ENCODE results near the gene RAB31. TPM values are rescaled to one million over a fixed set of nuclear protein-coding genes. Genes with fewer than 3 reads are reported as not detected.

RAB31 gene
- total and polyA plus RNA-seq, 2 of the 13 experiments (the other 11 are each of a cell fraction or from before 2014, with no cell fraction given) = 1.1 to 1.7 TPM

DNA sequence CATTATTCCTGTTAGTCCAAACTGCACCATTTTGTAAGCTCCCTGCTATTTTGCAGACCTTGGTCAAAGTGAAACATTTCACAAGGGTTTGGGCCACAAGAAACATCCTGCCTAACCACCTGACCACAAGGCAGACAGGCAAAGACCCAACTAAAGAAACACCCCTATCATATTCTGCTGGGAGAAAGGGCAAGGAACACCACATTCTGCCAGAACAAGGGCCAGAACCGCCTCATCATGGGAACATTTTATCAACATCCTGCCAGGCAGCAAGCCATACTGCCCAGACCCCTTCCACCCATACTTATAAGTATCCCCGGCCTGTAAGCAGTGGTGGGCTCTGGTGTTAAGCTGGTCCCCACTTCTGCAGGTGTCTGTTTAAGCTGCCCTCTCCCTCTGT lies 12.0 kb upstream of the RAB31 start (continued):
- TF ChIP-seq, protein P1, sequence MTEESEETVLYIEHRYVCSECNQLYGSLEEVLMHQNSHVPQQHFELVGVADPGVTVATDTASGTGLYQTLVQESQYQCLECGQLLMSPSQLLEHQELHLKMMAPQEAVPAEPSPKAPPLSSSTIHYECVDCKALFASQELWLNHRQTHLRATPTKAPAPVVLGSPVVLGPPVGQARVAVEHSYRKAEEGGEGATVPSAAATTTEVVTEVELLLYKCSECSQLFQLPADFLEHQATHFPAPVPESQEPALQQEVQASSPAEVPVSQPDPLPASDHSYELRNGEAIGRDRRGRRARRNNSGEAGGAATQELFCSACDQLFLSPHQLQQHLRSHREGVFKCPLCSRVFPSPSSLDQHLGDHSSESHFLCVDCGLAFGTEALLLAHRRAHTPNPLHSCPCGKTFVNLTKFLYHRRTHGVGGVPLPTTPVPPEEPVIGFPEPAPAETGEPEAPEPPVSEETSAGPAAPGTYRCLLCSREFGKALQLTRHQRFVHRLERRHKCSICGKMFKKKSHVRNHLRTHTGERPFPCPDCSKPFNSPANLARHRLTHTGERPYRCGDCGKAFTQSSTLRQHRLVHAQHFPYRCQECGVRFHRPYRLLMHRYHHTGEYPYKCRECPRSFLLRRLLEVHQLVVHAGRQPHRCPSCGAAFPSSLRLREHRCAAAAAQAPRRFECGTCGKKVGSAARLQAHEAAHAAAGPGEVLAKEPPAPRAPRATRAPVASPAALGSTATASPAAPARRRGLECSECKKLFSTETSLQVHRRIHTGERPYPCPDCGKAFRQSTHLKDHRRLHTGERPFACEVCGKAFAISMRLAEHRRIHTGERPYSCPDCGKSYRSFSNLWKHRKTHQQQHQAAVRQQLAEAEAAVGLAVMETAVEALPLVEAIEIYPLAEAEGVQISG (CRISPR knock-in tag; IDR thresholded peaks at IDR 0.05) = no peak

DNA sequence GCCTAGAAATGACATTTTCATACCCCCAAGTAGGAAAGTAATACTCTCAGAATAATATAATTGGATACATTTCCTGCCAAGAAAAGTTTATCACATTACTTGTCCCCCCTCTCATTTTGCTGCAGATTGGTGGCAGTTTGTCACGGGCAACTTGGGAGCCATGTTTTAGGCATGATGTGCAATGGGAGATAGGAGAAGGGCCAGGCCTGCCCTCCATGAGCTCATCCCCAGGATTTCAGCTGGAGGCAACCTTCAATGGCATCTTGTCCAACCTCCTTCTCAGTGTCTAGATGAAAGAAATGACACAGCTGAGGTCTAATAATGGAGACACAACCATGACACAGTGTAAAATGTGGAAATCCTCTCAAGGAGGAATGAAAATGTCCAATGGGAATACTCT lies 11.4 kb upstream of the RAB31 start:
- no peak overlapping the region for H3K4me2 ChIP-seq (ENCODE audit: low read depth, low read length)
- H3K36me3 ChIP-seq (replicated peaks in 1 of 2; ENCODE audit: control insufficient read depth in 1 of 2, insufficient read depth in 2 of 2, low read length in 2 of 2) = no peaks in the 10 kb centered on the region
- no peaks in the 10 kb centered on the region for H3K9me3 ChIP-seq (ENCODE audit: low read length)
- intact Hi-C loops (cut with micrococcal nuclease; ENCODE audit: unreplicated experiment) (no loop called here), in situ Hi-C loops (cut with HindIII; ENCODE audit: extremely low pct_ligation_motif_present, low pct_unique_long_range_greater_than_20kb) (no loop called here)
- FAIRE-seq = no peak
- ATAC-seq = no peak
- no peak overlapping the region for H3K9ac ChIP-seq (ENCODE audit: insufficient read depth, low read depth, low read length)
- 62% methylated on average over 1 of the region's 1 CpG for WGBS (ENCODE audit: low lambda C conversion rate)
- H3K27me3 ChIP-seq (ENCODE audit: control insufficient read depth in 1 of 2, insufficient read depth in 2 of 2, low read length in 2 of 2) = no peaks in the 10 kb centered on the region; a peak in 1 of 5 replicates
- no peak overlapping the region for H3K27ac ChIP-seq (ENCODE audit: extremely low read length, insufficient read depth, low read length)
- H3K4me3 ChIP-seq (replicated peaks in 1 of 3; ENCODE audit: insufficient read depth in 1 of 3, low read depth in 2 of 3, low read length in 3 of 3) = no peak overlapping the region
- H2AFZ ChIP-seq (ENCODE audit: low read length) = no peak overlapping the region
- no peaks in the 10 kb centered on the region for H4K20me1 ChIP-seq (ENCODE audit: insufficient read depth, low read length)
- DNase-seq (ENCODE audit: low spot score) = no peak
- H3K79me2 ChIP-seq (ENCODE audit: insufficient read depth, low read length) = no peaks in the 10 kb centered on the region
- CTCF ChIA-PET (ENCODE audit: low intra/inter-chr PET ratio, low total read pairs) = no interaction called here
- H3K4me1 ChIP-seq (ENCODE audit: insufficient read depth, low read length) = peaks cover 6% of the 10 kb centered on the region
- BruUV-seq (replicated peaks) = no TSS peak
- POLR2A ChIA-PET = no interaction called here
- TF ChIP-seq NFRKB (IDR thresholded peaks at IDR 0.05) = no peak
- TF ChIP-seq SKI (IDR thresholded peaks at IDR 0.05; ENCODE audit: partially characterized antibody) = no peak
- TF ChIP-seq, protein P2, sequence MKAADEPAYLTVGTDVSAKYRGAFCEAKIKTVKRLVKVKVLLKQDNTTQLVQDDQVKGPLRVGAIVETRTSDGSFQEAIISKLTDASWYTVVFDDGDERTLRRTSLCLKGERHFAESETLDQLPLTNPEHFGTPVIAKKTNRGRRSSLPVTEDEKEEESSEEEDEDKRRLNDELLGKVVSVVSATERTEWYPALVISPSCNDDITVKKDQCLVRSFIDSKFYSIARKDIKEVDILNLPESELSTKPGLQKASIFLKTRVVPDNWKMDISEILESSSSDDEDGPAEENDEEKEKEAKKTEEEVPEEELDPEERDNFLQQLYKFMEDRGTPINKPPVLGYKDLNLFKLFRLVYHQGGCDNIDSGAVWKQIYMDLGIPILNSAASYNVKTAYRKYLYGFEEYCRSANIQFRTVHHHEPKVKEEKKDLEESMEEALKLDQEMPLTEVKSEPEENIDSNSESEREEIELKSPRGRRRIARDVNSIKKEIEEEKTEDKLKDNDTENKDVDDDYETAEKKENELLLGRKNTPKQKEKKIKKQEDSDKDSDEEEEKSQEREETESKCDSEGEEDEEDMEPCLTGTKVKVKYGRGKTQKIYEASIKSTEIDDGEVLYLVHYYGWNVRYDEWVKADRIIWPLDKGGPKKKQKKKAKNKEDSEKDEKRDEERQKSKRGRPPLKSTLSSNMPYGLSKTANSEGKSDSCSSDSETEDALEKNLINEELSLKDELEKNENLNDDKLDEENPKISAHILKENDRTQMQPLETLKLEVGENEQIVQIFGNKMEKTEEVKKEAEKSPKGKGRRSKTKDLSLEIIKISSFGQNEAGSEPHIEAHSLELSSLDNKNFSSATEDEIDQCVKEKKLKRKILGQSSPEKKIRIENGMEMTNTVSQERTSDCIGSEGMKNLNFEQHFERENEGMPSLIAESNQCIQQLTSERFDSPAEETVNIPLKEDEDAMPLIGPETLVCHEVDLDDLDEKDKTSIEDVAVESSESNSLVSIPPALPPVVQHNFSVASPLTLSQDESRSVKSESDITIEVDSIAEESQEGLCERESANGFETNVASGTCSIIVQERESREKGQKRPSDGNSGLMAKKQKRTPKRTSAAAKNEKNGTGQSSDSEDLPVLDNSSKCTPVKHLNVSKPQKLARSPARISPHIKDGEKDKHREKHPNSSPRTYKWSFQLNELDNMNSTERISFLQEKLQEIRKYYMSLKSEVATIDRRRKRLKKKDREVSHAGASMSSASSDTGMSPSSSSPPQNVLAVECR (CRISPR knock-in tag; IDR thresholded peaks at IDR 0.05; ENCODE audit: borderline replicate concordance) = no peak
- TF ChIP-seq, protein P3, sequence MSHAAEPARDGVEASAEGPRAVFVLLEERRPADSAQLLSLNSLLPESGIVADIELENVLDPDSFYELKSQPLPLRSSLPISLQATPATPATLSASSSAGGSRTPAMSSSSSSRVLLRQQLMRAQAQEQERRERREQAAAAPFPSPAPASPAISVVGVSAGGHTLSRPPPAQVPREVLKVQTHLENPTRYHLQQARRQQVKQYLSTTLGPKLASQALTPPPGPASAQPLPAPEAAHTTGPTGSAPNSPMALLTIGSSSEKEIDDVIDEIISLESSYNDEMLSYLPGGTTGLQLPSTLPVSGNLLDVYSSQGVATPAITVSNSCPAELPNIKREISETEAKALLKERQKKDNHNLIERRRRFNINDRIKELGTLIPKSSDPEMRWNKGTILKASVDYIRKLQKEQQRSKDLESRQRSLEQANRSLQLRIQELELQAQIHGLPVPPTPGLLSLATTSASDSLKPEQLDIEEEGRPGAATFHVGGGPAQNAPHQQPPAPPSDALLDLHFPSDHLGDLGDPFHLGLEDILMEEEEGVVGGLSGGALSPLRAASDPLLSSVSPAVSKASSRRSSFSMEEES (CRISPR knock-in tag; IDR thresholded peaks at IDR 0.05) = no peak
- TF ChIP-seq, protein P4, sequence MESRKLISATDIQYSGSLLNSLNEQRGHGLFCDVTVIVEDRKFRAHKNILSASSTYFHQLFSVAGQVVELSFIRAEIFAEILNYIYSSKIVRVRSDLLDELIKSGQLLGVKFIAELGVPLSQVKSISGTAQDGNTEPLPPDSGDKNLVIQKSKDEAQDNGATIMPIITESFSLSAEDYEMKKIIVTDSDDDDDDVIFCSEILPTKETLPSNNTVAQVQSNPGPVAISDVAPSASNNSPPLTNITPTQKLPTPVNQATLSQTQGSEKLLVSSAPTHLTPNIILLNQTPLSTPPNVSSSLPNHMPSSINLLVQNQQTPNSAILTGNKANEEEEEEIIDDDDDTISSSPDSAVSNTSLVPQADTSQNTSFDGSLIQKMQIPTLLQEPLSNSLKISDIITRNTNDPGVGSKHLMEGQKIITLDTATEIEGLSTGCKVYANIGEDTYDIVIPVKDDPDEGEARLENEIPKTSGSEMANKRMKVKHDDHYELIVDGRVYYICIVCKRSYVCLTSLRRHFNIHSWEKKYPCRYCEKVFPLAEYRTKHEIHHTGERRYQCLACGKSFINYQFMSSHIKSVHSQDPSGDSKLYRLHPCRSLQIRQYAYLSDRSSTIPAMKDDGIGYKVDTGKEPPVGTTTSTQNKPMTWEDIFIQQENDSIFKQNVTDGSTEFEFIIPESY (CRISPR knock-in tag; IDR thresholded peaks at IDR 0.05) = no peak
- no peak for TF ChIP-seq PRPF4 (IDR thresholded peaks at IDR 0.05; ENCODE audit: low read depth, low read length, poor library complexity, severe bottlenecking)
- TF ChIP-seq ZNF556 (CRISPR knock-in tag; IDR thresholded peaks at IDR 0.05; ENCODE audit: borderline replicate concordance) = no peak
- TF ChIP-seq ZNF83 (CRISPR knock-in tag; IDR thresholded peaks at IDR 0.05; ENCODE audit: borderline replicate concordance) = no peak
- no peak for TF ChIP-seq NR2C2 (CRISPR knock-in tag; IDR thresholded peaks at IDR 0.05; ENCODE audit: borderline replicate concordance)
